ENCODE measurements around the gene ZNF618. TPM values are rescaled to one million over a fixed set of nuclear protein-coding genes. Genes with fewer than 3 reads are reported as not detected.
"Not testable (repeated sequence)": the region's sequence is repeated elsewhere in the genome, so short reads cannot be mapped to it uniquely, and the experiment has no call there.

ZNF618 gene
- polyA plus RNA-seq, 3 donors: 0.53 to 1.9 (median 0.78) TPM

DNA sequence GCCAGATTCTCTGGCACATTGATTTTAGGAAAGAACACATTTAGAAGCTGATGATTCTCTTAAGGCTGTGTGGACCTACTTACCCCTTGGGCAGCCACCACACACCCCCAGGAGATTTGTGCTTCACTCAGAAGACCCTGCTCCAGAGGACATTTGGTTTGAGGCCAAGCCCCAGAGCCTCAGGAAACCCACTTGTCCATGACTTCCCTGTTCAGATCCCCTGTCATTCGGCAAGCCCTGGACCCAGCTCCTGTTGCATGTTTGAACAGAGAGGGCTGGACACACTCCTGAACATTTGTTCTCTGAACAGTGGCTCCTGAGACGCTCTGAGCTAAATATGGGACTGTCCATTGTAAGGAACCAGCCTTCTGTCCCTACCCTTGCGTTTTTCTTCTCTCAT, 119.9 kb downstream of the ZNF618 start:
- no peak overlapping the region for H3K4me3 Mint-ChIP-seq
- no peak overlapping the region for H3K27ac Mint-ChIP-seq
- Histone ChIP-seq H3K9ac (ENCODE audit: insufficient read depth, low read length, poor library complexity, severe bottlenecking) (no peak overlapping the region), H3K79me2 (ENCODE audit: insufficient read depth, low read length) (no peaks in the 10 kb centered on the region), H4K20me1 (ENCODE audit: insufficient read depth, low read length) (no peaks in the 10 kb centered on the region), H3K27me3 (ENCODE audit: control insufficient read depth in 2 of 2, insufficient read depth in 2 of 2, low read length in 2 of 2) (no peaks in the 10 kb centered on the region), H2AFZ (ENCODE audit: insufficient read depth, low read depth, low read length, poor library complexity, severe bottlenecking) (no peak overlapping the region), H3K36me3 (replicated peaks in 1 of 2; ENCODE audit: control insufficient read depth in 1 of 2, insufficient read depth in 2 of 2, low read length in 2 of 2) (no peaks in the 10 kb centered on the region), H3K4me3 (replicated peaks in 1 of 3; ENCODE audit: low read depth in 2 of 3, low read length in 3 of 3) (no peak overlapping the region), H3K9me3 (replicated peaks in 1 of 2; ENCODE audit: control insufficient read depth in 1 of 2, insufficient read depth in 1 of 2, low read length in 2 of 2) (no peaks in the 10 kb centered on the region), H3K4me1 (ENCODE audit: control insufficient read depth in 1 of 2, insufficient read depth in 2 of 2, low read length in 2 of 2) (peaks cover 27 to 28% of the 10 kb centered on the region in 2 donors), H3K27ac (ENCODE audit: low read depth in 1 of 2, low read length in 2 of 2) (no peak overlapping the region), H3K4me2 (replicated peaks; ENCODE audit: extremely low read depth, low read length, poor library complexity, severe bottlenecking) (no peak overlapping the region)
- intact Hi-C loops (cut with micrococcal nuclease): no loop called here
- 38% methylated on average over 2 of the region's 3 CpGs for WGBS (ENCODE audit: insufficient coverage)
- TF ChIP-seq, protein P1, sequence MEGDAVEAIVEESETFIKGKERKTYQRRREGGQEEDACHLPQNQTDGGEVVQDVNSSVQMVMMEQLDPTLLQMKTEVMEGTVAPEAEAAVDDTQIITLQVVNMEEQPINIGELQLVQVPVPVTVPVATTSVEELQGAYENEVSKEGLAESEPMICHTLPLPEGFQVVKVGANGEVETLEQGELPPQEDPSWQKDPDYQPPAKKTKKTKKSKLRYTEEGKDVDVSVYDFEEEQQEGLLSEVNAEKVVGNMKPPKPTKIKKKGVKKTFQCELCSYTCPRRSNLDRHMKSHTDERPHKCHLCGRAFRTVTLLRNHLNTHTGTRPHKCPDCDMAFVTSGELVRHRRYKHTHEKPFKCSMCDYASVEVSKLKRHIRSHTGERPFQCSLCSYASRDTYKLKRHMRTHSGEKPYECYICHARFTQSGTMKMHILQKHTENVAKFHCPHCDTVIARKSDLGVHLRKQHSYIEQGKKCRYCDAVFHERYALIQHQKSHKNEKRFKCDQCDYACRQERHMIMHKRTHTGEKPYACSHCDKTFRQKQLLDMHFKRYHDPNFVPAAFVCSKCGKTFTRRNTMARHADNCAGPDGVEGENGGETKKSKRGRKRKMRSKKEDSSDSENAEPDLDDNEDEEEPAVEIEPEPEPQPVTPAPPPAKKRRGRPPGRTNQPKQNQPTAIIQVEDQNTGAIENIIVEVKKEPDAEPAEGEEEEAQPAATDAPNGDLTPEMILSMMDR (IDR thresholded peaks at IDR 0.05): no peak
- peaks cover 0 to 9% (median 2%) of the 10 kb centered on the region in 3 donors for H3K27me3 Mint-ChIP-seq (ENCODE audit: low read depth in 3 of 3)
- H3K9me3 Mint-ChIP-seq: peaks cover 0 to 1% (median 0%) of the 10 kb centered on the region in 7 donors
- peaks cover 32% of the 10 kb centered on the region for H3K4me1 Mint-ChIP-seq
- H3K36me3 Mint-ChIP-seq: peaks cover 6 to 14% of the 10 kb centered on the region in 2 donors
- no peak for DNase-seq

DNA sequence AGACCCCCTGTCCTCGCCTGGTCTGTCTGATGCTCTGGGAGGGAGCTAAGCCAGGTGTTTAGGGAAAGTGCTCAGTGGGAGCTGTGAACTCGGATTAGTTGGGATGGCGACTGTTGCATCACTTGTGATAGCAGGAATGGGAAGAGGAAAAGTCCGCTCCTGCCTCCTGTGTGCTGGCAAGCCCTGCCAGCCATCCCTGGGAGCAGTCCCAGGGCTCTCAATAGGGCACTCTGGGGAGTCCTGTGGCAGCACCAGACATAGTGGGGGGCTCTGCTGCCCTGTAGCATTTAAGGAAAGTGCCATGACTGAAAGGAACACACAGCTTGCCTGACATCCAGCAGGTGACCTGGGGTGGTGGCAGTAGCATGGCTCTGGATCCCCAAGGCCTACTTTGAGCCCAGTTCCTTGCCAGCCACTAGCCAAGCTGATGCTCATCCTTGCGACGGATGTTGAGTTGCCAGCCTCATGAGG, 120.5 kb downstream of the ZNF618 start:
- TF ChIP-seq, protein P1 (IDR thresholded peaks at IDR 0.05): no peak

GRCh38 chr9:113997064-113997463, 121.0 kb downstream of the ZNF618 start:
- H3K27ac ChIP-seq (ENCODE audit: low read depth in 1 of 2, low read length in 2 of 2); H3K9ac ChIP-seq (ENCODE audit: insufficient read depth, low read length, poor library complexity, severe bottlenecking); H3K4me3 ChIP-seq (replicated peaks in 1 of 3; ENCODE audit: low read depth in 2 of 3, low read length in 3 of 3); H2AFZ ChIP-seq (ENCODE audit: insufficient read depth, low read depth, low read length, poor library complexity, severe bottlenecking); H3K36me3 ChIP-seq (replicated peaks in 1 of 2; ENCODE audit: control insufficient read depth in 1 of 2, insufficient read depth in 2 of 2, low read length in 2 of 2); H3K27ac Mint-ChIP-seq; H3K79me2 ChIP-seq (ENCODE audit: insufficient read depth, low read length); H3K4me3 Mint-ChIP-seq; H3K9me3 ChIP-seq (replicated peaks in 1 of 2; ENCODE audit: control insufficient read depth in 1 of 2, insufficient read depth in 1 of 2, low read length in 2 of 2); intact Hi-C loops (cut with micrococcal nuclease); H3K4me2 ChIP-seq (replicated peaks; ENCODE audit: extremely low read depth, low read length, poor library complexity, severe bottlenecking); H3K9me3 Mint-ChIP-seq; H3K27me3 Mint-ChIP-seq (ENCODE audit: low read depth in 3 of 3); H3K27me3 ChIP-seq (ENCODE audit: control insufficient read depth in 2 of 2, insufficient read depth in 2 of 2, low read length in 2 of 2); DNase-seq; H4K20me1 ChIP-seq (ENCODE audit: insufficient read depth, low read length): not testable (repeated sequence)
- H3K4me1 Mint-ChIP-seq: peaks cover 24% of the 10 kb centered on the region
- WGBS (ENCODE audit: insufficient coverage): 100% methylated on average over 2 of the region's 3 CpGs
- H3K4me1 ChIP-seq (ENCODE audit: control insufficient read depth in 1 of 2, insufficient read depth in 2 of 2, low read length in 2 of 2): peaks cover 23 to 24% of the 10 kb centered on the region in 2 donors
- H3K36me3 Mint-ChIP-seq: peaks cover 6 to 14% of the 10 kb centered on the region in 2 donors

More for the DNA sequence above, 120.5 kb downstream of the ZNF618 start:
- Histone ChIP-seq H3K79me2 (ENCODE audit: insufficient read depth, low read length) (no peaks in the 10 kb centered on the region), H3K4me2 (replicated peaks; ENCODE audit: extremely low read depth, low read length, poor library complexity, severe bottlenecking) (no peak overlapping the region), H3K4me1 (ENCODE audit: control insufficient read depth in 1 of 2, insufficient read depth in 2 of 2, low read length in 2 of 2) (peaks cover 27 to 28% of the 10 kb centered on the region in 2 donors), H3K27ac (ENCODE audit: low read depth in 1 of 2, low read length in 2 of 2) (no peak overlapping the region), H3K9ac (ENCODE audit: insufficient read depth, low read length, poor library complexity, severe bottlenecking) (no peak overlapping the region), H3K4me3 (replicated peaks in 1 of 3; ENCODE audit: low read depth in 2 of 3, low read length in 3 of 3) (no peak overlapping the region), H2AFZ (ENCODE audit: insufficient read depth, low read depth, low read length, poor library complexity, severe bottlenecking) (no peak overlapping the region), H3K36me3 (replicated peaks in 1 of 2; ENCODE audit: control insufficient read depth in 1 of 2, insufficient read depth in 2 of 2, low read length in 2 of 2) (no peaks in the 10 kb centered on the region), H4K20me1 (ENCODE audit: insufficient read depth, low read length) (no peaks in the 10 kb centered on the region), H3K27me3 (ENCODE audit: control insufficient read depth in 2 of 2, insufficient read depth in 2 of 2, low read length in 2 of 2) (no peaks in the 10 kb centered on the region), H3K9me3 (replicated peaks in 1 of 2; ENCODE audit: control insufficient read depth in 1 of 2, insufficient read depth in 1 of 2, low read length in 2 of 2) (no peaks in the 10 kb centered on the region)
- Mint-ChIP-seq H3K27me3 (ENCODE audit: low read depth in 3 of 3) (peaks cover 2 to 9% (median 2%) of the 10 kb centered on the region in 3 donors), H3K4me3 (no peak overlapping the region), H3K4me1 (peaks cover 29% of the 10 kb centered on the region), H3K9me3 (peaks cover 0 to 1% (median 0%) of the 10 kb centered on the region in 7 donors), H3K27ac (no peak overlapping the region), H3K36me3 (peaks cover 6 to 14% of the 10 kb centered on the region in 2 donors)
- intact Hi-C loops (cut with micrococcal nuclease): no loop called here
- 89% methylated on average over 4 of the region's 6 CpGs for WGBS (ENCODE audit: insufficient coverage)
- DNase-seq: no peak

Data from CD14-positive monocyte (primary cell).